Muscle of arm (tissue), 12 donors: Measurements from ENCODE around the gene EPN3. TPM values are rescaled to one million over a fixed set of nuclear protein-coding genes. Genes with fewer than 3 reads are reported as not detected.

ENCODE experiments used
- DNase-seq: peaks from one replicate; pipeline ENCODE4 v3.0.0-alpha.2; 2013
- polyA plus RNA-seq, 12 donors: library from polyadenylated mRNA; unstranded; fragments of 120-200 nt; gene quantifications; one replicate each; pipeline ENCODE4 v1.2.1, GENCODE V29; 2013; ENCODE audit not compliant: insufficient read length in 12 of 12

EPN3 gene
- polyA plus RNA-seq, 12 donors = 0.77 to 12.8 (median 1.9) TPM; not detected in 1

DNA sequence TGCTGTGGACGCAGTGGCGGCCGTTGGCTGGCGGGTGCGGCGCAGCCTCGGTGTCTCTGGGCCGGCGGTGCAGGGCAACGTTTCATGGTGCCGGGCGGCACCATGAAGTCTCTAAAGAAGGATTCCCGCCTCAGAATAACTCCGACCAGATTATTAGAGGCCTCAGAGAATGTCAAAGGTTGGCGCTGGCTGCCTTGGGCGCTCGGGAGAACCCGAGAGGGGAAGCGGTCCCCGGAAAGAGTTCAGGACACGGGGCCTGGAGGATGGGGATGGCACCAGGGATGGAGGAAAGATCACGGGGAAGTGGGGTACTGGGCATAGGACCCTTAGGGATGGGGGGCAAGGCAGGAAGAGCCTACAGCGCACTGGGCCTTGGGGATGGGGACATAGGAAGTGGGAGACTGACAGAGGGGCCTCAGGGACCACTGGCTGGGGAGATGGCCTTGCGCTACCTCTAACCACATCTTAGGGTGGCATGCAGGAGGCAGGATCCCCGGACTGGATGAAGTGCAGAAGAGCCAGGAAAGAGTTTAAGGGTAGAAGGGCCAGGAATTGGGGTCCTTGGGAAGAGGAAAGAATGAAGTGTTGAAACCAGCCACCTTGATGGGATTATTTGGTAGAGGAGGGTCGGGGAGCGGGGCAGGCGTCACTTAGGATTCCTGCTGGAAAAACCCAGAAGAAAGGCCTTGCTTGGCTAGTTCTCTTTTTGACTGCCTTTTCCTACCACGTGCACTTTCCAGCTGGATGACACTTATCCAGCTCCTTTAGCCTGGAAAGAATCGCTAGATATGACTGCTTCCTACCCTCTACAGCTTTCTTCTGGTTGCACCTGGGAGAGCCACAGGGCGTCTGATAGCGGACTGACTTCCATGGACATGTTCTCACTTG, 23.7 kb upstream of the EPN3 start:
- peak; percentile 42 for DNase-seq

DNA sequence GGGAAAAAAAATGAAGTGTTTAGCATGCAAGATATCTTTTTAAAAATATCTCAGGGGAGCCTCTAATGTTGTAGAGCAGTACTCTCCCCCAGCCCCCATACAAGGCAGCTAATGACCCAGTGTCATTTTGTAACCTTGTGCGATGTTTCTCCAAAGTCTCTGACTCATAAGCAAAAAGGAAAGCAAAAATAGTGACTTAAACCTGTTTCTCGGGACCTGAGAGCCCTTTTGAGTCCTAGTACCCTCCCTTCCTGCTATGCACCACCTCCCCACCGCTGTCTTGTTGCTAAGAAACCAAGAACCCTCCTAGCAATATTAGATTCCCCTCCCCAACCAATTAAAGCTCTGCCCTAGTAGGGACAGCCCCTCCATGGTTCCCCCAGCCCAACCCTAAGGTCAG, 21.5 kb upstream of the EPN3 start:
- no peak for DNase-seq

DNA sequence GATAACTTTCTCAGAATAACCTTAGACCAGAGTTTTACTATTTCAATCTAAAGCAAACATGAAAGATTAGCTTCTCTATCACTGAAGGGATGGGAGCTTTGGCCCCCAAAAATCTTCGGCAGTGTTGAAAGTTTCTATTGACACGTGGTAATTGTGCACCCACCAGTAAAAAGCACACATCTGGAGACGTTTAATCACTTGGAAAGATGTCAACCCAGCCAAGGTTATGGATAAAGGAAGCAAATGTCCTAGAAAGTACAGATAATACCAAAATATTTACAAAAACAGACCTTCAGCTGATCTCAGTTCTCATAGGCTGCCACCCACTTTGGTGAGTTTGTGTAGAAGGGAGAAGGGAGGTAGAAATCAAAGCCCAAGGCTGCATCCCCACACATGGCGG, 19.0 kb upstream of the EPN3 start:
- no peak for DNase-seq

DNA sequence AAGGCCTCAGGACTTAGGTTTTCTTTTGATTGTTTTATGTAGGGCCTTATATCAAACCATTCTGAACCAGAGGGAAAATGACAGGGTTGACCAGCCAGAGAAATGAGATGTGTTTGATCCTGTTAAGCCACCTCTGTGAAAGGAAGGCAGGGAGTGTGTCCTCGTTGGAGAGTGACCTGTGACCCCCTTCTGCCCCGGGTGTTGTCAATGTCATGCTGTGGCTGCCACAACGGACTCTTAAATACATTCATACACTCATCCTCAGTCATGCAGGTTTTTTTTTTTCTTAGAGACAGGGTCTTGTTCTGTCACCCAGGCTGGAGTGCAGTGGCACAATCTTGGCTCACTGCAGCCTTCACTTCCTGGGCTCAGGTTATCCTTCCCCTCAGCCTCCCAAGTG, 18.1 kb upstream of the EPN3 start:
- no peak for DNase-seq

DNA sequence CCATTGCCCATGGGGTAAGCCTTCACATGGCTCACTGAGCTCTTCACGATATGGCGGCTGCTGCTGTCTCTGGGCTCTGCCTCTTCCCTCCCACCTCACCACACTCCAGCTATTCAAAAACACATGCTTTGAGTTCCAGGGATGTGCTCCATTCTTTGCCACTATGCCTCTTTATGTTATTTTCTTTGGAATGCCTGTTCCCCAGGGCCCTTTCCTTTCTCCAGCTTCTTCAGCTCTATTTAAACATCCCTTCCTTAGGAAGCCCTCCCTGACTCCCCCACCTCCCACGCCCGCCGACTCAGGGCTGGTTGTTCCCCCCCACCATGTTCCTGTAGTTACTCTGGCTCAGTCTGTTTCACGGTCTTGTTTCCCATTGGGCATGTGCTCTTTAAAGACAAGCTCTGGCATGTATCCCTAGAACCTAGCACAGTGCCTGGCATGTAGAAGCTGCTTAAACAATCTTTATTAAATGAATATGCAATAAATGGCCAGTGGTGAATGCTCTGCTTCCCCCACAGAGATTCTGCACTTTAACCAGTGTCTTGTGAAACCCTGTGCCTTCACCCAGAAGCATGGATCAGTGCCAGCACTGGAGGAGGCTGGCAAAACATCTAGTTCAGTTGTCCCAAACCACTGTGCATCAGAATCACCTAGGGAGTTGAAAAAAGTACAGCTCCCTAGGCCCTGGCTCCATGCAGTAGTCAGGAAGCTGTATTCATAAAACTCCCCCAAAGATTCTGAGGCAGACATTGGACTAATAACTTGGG, 17.4 kb upstream of the EPN3 start:
- no peak for DNase-seq

DNA sequence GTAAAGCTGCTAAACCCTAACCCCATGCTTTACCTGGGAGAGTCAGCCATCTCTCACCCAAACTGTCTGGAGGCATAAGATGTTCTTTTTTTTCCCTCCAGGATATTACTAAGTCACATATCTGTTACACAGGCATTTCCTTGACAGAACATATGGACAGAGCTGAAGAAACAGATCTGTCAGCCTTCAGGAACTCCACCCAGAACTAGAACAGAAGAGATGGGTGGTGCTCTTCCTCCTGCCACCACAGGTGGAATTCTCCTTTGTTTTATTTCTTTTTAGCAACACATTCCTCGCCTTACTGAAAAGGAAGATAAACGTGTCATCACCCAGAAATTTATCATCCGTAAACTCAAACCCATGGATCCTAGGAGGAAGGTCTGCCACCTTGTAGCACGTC, 15.5 kb upstream of the EPN3 start:
- no peak for DNase-seq

DNA sequence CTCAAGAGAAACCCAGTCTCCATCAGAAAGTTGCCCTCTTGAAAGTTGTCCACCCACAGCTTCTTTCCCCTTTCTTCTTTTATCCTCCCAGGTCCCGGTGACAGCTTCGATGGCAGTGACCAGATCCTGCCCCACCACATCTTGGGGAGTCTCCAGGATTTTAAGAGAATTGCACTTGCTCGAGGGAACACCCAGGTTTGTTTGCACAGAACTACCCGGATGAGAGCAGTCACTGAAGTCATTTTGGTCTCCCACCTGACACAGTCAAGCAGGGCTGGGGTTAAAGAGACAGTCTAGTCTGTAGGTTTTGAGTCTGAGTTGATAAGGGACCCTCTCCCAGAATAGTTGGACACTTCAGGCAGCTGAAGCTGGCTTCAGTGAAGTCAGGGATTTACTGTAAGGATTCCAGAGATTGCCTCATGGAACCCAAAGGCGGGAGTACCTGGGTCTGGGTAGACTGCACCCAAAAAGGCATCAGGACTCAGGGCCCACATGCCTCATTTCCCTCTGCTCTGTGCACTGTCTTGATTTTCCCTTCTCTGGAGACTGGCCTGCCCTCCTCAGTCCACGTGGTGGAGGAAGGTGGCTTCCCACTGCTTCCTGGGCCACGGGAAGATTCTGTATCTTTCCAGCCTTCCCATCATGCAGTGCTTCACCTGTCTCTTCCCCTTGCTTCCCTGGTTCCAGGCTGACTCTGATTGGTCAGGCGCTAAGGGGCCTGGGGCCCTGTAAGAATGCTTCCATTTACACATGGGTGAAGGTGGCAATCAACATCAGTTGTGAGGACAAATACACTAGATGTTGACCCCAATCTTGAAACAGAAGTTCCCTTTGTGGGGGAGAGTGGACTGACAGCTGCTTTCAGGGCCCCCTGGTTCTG, 14.8 kb upstream of the EPN3 start:
- no peak for DNase-seq

DNA sequence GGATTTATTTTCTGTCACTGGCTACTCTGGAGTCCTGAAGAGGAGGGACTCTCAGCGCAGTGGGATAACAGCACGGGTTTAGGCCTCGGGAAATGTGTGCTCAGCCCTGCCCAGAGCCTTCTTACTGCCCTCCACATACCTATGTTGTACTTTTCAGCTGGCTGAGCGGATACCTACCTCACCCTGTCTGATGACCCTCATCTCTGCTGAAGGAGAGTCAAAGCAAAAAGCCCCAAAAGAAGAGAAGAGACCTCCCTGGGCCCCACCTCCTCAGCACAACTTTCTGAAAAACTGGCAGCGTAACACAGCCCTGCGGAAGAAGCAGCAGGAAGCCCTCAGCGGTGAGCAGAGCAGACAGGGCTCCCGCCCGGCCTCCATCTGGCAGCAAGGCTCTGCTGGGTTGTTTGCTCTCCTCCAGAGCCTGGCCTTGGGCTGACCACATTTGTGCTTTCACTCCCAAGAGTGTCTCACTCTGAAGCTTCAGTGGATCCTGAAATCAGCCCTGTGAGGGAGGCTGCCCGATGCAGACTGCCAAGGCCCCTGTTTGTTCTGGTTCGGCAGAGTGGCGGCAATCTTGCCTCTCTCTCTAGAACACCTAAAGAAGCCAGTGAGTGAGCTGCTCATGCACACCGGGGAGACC, 14.0 kb upstream of the EPN3 start:
- no peak for DNase-seq

DNA sequence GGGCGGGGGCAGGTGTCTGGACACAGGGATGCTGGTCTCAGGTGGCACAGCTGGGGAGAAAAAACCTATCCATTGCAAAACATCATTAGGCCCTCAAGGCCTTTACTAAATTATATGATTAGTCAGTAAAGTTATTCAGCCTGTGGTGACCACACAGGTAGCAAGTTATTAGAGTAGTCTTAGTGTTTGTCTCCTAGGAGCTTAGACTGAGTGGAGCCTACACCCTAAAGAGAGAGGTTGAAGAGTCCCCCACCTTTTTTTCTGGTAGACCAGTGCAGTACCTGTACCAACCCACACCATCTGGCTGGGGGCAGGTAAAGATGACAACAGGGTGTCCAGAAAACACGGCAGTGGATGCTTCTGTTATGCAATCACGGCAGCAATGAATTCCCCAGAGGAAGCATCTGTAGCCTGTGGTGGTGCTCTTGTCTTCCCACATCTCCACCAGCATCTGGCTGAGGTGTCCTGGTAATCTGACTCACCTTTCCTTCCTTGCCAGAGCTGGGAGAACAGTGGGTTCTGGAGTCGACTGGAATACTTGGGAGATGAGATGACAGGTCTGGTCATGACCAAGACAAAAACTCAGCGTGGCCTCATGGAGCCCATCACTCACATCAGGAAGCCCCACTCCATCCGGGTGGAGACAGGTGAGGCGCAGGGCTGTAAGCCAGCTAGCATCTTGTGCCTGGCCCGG, 13.2 kb upstream of the EPN3 start:
- DNase-seq = no peak

DNA sequence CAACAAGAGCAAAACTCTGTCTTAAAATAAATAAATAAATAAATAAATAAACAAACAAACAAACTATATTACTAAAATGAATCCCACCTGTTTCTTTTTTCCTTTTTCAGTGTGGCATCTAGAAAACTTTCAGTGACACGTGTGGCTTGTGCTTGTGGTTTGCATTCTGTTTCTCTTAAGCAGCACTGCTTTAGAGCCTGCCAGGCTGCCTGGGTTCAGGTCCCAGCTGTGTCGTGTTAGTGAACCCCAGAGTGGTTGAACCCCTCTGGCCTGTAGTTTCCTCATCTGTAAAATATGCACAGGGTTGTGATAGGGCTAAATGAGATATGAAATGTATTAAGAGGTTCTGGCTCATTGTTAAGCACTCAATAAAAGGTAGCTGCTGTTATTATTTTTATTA, 12.1 kb upstream of the EPN3 start:
- no peak for DNase-seq

DNA sequence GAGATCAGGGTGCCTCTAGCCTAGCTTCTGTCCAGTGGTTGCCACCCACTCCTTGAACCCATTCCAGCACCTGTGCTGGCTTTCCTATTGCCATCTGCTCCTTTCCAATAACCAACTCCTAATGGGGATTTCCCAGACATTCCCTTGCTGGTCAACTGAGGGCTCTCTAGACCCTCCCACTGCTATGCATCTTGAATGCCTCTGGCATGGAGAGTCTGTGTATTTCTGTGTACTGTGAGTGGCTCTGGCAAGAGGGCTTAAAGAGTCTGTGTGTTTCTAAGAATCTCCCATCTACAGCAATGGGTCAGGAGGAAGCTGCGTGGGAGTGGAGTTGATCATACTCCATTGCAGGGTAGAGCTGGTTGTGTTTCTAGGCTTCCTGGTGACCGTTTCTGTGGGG, 11.0 kb upstream of the EPN3 start:
- no peak for DNase-seq

DNA sequence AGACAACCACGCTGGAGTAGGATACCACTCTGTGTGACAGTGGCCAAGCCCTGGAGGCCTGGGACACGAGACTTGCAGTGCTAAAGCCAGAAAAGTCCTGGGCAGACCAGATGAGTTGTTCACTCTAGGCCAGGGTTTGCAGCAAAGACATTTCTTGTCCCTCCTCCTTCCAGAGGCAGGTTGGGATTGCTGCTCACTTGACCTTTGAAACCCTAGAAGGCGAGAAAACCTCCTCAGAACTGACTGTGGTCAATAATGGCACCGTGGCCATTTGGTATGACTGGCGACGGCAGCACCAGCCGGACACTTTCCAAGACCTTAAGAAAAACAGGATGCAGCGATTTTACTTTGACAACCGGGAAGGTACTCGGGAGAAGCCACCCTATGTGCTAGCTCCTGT, 9.8 kb upstream of the EPN3 start:
- no peak for DNase-seq

DNA sequence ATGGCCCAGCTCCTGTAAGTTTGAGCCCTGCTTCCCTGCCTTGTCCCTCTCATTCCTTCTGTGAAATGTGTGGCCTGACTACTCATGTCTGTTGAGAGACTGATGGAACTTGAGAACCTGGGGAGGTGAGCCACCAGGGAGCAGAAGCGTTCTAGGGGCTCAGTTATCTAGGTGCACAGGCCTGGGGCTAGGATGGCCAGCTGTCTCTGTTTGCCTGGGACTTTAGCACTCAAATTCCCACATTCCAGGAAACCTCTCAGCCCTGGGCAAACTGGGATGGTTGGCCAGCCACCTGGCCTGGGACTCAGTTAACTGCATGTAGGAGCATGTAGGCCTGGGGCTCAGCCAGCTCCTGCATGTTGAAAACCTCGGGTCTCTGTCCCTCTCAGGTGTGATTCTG, 9.3 kb upstream of the EPN3 start:
- no peak for DNase-seq

DNA sequence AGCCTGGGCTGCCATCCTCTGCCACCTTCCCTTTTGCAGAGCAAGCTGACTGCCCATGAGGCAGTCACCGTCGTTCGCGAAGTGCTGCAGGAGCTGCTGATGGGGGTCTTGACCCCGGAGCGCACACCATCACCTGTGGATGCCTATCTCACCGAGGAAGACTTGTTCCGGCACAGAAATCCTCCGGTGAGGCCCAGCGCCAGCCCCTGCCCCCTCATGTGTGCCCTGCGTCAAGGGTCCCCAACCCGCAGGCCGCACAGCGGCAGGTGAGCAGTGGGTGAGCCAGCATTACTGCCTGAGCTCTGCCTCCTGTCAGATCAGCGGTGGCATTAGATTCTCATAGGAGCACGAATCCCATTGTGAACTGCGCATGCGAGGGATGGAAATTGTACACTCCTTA, 7.7 kb upstream of the EPN3 start:
- DNase-seq = no peak

DNA sequence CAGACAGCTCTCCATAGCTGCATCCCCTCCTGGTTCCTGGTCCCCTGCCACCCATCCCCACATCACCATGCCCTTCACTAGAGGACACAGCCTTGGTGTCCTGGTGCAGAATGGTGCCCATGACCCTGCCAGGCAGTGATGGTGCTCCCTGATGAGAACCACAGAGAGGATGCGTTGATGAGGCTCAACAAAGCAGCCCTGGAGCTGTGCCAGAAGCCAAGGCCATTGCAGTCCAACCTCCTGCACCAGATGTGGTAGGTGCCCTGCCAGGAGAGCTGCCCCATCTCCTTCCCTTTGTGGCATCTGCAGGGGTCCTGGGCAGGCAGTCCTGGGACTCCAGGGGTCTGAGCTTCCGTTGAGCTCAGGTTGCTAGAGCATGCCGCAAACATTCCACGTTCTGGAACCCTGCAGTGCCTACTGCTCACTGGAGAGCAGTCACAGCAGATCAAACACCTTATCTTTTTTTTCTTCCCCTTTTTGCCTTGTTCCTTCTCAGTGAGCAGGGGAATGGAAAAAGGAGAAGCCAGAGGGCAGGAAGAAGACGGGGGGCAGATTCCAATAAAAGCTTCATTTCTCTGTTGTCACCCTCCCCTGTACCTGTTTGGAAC, 5.3 kb upstream of the EPN3 start:
- no peak for DNase-seq

DNA sequence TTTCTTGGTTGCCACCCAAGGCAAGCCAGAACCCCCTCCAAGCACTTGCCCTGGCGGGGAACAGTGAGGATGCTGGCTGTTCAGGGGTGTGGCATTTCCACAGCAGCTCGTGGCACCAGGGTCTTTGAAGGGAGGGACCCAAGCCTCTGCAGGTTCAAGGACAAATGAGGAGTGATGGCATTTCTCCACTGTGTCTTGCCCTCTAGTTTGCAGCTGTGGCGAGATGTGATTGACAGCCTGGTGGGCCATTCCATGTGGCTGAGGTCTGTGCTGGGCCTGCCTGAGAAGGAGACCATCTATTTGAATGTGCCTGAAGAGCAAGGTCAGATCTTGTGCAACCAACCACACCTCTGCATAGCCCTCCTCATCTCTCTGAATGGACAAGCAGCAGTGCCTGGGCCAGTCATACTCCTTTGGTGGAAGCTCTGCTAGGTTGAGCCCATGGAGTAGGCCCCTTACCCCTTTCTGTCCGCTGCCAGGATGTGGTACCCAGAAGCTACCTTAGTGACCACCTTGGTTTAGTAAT, 4.5 kb upstream of the EPN3 start:
- DNase-seq = no peak

DNA sequence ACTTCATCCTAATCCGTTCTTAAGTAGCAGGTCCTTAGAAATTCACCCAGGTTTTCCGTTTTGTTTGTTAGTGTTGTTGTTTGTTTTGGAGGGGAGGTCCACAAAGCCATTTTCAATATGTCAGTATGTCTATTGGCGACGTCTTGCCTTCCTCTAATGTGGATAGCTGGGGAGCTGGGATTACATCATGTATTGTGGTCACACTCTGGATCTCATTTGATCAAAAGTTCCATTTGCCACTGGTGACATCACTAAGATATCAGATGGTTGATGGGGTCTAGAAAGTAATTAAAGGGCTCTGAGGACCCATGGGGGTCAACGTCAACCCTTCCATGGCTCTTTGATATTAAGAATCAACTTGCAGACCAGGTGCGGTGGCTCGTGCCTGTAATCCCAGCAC, 2.7 kb upstream of the EPN3 start:
- DNase-seq = no peak

DNA sequence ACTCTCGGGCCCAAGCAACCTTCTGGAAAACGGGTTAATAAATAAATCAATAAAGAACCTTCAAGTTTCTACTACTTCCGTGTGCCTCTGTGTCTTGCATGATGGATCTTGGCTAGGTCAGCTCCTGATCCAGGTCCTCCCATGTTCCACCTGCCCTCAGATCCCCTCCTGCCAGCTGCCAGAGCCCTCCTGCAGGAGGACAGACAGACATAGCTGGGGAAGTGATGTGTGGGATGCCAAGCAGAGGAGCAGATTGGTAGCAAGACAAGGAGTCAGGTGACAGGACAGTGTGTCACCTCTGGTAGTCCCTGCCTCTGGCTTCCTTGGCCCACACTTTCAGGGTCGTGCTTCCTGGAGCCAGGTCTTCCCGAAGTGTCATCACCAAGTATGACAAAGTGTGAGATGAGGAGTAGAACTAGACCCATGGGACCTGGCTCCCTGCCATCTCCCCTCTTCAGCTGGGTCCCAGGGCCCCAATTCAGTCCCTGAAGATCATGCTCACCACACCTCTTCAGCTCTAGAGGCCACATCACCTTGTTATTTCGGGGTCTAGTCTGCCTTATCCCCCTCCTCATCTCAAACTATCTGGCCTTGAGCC, 1.0 kb upstream of the EPN3 start:
- no peak for DNase-seq

DNA sequence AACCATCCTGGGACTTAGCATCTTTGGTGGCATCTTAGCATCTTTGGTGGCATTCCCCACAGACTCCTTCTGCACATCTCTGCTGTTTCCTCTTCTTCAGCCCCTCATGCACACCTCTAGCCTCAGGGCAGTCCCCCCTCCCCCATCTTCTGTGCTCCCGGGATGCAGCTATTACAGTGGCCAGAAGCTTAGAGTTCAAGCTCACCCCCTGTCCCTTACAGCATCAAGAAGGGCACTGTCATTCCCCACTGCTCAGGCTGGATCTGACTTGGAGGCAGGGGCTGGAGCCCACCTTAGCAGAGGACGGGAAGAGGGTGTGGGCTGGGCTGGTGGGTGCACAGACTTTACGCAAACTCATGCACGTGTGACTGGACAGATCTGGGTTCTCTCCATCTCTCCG, 650 bp downstream of the EPN3 start:
- DNase-seq = no peak

DNA sequence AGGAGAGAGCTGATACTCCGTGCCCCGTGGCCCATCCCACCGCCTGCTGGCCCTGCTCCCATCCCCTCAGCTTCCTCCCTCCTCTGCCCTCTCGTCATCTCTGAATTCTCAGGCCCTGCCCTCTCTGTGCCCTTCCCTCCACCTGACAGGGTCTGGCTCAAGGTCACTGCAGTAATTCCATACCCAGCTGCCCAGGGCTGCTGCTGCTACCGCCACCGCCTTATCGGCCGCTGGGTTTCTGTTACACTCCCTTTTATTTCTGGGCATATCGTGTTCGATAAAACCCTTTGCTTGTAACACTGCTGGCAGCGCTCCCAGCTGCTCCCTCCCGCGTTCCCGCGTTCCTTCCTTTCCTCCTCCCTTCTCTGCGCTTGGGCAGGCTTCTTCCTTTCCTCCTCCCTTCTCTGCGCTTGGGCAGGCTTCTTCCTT, 1.2 kb downstream of the EPN3 start:
- DNase-seq = no peak
